Lung microvascular endothelial cell (primary cell): ENCODE data around the gene EXOC1. TPM values are rescaled to one million over a fixed set of nuclear protein-coding genes. Genes with fewer than 3 reads are reported as not detected.
"Not testable (repeated sequence)": the region's sequence is repeated elsewhere in the genome, so short reads cannot be mapped to it uniquely, and the experiment has no call there.

Experiments used
- DNase-seq, 2 donors: peaks; one replicate each; pipeline versions ENCODE4 v3.0.0 to v3.0.0-alpha.2; 2010; ENCODE audit warnings: low read depth in 2 of 2
- total RNA-seq: library from RNA; depleted of rRNA; stranded (reverse); fragments of >200 nt; gene quantifications from 2 replicates; pipeline ENCODE4 v1.2.1, GENCODE V29; 2014

The EXOC1 gene, protein sequence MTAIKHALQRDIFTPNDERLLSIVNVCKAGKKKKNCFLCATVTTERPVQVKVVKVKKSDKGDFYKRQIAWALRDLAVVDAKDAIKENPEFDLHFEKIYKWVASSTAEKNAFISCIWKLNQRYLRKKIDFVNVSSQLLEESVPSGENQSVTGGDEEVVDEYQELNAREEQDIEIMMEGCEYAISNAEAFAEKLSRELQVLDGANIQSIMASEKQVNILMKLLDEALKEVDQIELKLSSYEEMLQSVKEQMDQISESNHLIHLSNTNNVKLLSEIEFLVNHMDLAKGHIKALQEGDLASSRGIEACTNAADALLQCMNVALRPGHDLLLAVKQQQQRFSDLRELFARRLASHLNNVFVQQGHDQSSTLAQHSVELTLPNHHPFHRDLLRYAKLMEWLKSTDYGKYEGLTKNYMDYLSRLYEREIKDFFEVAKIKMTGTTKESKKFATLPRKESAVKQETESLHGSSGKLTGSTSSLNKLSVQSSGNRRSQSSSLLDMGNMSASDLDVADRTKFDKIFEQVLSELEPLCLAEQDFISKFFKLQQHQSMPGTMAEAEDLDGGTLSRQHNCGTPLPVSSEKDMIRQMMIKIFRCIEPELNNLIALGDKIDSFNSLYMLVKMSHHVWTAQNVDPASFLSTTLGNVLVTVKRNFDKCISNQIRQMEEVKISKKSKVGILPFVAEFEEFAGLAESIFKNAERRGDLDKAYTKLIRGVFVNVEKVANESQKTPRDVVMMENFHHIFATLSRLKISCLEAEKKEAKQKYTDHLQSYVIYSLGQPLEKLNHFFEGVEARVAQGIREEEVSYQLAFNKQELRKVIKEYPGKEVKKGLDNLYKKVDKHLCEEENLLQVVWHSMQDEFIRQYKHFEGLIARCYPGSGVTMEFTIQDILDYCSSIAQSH
- total RNA-seq, result 26.8 and 32.7 TPM in 2 replicates

DNA sequence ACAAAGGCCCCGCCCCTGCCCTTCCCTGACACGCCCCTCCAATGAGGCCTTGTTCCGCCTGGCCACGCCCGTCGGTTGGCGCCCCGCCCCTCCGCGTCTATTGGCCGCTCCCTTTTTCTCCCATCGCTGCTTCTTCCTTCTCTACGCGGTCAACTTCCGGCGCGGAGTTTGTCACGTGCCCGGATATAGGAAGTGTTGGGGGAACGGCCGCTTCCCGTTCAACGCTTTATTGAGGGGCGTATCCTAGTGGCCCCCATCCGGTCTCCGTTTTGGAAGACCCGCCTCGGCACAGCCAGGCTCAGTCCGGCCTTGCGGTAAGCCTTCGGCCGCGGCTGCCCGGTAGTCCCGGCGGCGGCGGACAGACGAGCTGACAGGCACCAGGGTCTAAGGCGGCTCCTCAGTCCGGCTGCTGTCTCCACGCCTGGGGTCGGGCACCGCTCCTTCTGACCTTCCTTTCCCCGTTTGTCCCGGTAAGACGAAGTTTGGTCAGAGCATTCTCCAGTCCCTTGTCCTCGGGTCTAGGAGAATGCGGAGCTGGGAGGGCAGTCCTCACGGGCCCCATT, at the start of gene EXOC1:
Gene EXOC1, plus strand, starts transcription at position 165 of the 563 bp plus-strand sequence. CDS start 4,676 bp downstream, outside the sequence.
- peak; percentile 96 to 97 for DNase-seq

DNA sequence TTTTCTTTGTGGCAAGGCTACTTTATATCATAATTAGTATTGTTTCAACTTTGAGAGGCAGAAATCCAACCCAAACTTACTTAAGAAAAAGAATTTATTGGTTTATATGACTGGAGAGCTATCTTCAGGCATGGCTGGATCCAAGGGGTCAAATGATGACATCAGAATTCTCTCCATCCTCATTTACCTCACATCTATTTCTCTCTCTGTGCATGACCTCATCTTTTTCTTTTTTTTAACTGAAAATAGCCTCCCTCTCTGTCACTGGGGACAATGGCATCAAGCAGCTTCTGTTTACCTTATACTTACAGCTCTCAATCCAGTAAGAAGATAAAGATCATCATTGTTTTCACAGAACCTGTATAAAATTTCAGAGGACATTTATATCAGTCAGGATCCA, 45.9 kb upstream of the EXOC1 start:
- no peak for DNase-seq

DNA sequence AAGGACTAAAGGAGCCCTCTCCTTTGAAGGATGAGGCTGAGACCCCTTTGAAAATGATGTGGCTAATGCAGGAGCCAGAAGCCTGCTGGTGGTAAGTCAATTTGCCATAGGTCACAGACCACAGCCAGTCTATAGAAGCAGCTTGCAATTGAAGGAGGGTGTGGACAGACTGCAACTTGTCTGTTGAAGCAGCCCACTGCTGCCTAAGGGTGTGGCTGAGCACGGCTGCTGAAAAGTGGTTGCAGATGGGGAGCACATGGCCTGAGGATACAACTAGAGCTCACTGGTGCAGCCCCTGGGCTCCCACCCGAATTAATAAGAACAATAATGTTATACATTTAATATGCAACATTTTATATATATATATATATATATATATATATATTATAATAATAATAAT, 45.3 kb upstream of the EXOC1 start:
- DNase-seq, result no peak

DNA sequence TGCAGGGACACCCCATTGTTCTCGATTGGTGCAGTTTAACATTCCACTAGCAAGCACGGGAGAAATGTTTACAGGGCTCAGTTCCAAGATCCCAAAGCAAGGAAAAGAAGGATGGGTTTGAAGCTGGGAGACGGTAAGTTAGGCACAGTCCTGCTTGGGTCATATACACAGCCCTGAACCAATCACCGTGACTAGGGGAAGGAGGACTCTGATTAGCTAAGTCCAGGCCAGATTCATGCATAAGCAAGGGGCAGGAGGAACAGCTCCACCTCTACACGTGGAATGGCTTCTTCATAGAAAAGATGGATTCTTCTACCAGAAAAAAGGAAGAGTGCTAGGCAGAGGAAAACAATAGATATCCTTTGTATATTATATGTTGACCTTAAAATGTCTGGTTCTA, 44.8 kb upstream of the EXOC1 start:
- no peak for DNase-seq

DNA sequence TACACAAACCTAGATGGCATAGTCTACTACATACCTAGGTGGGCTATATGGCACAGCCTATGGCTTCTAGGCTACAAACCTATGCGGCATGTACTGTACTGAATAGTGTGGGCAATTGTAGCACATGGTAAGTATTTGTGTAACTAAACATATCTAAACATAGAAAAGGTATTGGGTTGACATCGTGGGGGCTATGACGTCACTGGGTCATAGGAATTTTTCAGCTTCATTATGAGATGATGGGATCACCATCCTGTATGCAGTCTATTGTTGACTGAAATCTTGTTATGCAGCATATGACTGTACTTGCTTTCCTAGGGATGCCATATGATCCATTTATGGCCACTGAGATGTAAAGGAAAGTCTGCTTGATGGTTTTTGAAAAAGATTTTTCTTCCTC, 35.8 kb upstream of the EXOC1 start:
- no peak for DNase-seq

DNA sequence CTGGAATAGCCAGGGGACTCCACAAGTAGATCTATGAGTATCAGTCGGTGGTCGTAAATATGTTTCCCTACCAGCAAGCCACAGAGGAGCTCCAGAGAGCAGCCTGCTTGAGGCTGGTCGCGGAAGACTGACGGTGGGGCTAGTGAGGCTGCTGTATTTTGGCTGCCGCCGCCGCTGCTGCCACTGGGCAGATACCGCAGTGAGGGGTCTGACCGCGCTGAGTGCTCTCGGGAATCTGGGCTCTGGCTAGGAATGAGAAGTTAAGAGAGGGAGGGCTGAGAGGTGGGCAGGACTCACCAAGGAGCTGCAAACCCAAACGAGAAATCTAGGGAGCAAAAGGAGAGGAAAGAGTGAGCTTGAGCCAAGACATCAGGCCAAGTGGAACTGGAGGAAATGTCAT, 33.8 kb upstream of the EXOC1 start, which contains the start of gene EXOC1L:
Gene EXOC1L, plus strand, starts transcription at position 157 of the 400 bp plus-strand sequence. Its CDS starts 237 bp downstream, at position 394.
- DNase-seq, result no peak

DNA sequence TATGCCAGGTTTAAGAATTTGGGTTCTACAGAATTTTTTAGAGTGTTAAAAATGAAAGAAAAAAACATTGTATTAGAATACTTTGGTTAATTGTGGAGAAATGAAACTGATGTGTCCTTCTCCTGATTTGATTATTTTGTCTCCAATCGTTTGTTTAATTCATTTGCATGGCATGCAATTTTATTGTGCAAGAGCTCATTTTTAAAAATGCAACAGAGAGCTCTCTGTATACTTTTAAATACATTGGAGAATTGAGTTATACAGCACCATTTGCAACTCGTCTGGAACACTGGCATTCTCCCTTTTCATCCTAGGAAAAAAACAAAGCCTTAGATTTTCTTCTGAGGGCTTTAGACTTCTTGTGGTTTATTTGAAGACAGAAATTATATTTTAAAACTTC, 33.2 kb upstream of the EXOC1 start:
- no peak for DNase-seq

DNA sequence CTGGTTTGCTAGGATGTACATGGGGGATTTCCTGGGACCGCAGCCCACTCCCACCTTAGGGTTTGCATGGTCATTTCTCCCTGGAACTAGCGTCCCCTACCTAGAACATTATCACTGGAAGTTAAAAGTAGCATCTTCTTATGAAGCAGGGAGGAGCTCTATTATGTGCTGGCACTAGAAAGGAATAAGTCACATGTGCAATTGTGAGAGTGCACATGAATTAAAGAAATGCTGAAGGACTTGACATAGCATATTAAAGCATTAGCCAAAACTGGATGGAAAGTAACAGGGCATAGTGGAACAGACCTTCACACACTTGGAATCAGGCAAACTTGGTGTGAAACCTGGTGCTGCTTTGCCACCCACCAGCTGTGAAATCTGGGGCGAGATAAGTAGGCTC, 31.1 kb upstream of the EXOC1 start:
- no peak for DNase-seq

DNA sequence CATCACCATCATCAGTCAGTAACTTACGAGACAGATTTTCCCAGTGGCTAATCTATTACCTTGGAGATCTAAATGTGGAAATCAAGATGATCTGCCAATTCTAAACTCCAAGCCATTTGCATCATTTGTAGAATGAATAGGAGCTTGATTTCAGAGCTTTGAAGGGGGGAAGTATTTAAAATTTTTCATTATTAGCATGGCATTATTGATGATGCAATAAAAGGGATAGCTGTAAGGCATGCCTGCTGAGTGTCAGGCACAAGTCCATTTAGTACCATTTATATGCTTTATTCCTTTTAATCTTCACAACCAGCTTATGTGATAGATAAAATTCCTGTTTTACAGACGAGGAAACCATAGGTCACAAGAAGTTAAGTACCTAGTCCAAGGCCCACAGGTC, 28.6 kb upstream of the EXOC1 start:
- DNase-seq, result no peak

DNA sequence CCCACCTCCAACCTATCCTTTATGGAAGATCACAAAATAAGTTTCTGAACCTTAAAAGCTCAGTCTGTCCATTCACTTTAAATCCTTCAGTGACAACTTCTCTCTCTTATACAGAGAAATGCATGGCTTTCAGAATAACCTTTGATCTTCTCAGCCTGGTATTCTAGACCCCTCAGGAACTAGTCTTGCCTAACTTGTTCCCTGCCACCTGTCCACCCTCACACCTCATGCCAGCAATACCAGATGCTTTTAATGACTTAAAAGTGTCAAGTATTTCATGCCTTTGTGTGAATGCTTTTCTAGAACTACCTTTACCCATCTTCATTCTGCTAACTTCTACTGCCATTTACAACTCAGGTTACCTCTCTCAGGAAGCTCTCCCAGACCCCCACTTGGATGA, 26.5 kb upstream of the EXOC1 start:
- DNase-seq, result no peak

DNA sequence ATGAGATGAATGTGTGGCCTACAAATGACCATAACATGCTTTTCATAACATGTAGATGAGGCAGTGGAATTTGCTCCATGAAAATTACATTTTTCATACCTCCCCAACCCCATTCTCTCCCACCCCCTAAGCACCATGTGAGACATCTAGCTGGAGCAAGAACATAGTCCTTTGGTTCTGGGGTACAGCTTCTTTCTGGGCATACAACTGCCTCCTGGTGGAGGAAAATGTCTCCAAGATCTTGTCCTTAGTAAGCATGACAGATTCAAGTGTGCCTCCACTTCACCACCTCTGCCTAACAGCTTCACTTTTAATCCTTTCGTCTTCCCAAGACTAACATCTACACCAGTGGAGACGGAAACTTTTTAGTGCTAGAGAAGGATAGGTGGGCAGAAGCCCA, 25.9 kb upstream of the EXOC1 start:
- DNase-seq, result no peak

DNA sequence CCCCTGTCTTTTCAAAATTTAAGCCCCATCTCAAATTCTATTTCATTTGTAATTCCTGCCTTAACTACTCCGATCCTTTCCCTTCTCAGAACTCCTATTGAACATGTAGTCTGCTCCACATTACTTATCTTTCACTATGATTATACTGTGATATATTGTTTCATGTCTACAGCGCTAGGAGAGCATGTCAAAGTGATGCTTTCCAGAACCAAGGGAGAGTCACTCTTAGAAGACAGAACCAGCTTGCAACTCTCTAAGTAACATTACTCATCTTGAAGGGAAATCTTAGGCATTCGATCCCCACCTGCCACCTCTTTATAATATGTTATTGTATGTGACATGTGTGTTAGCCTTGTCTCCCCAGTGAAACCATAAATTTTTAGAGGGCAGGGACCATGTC, 23.4 kb upstream of the EXOC1 start:
- DNase-seq, result no peak

DNA sequence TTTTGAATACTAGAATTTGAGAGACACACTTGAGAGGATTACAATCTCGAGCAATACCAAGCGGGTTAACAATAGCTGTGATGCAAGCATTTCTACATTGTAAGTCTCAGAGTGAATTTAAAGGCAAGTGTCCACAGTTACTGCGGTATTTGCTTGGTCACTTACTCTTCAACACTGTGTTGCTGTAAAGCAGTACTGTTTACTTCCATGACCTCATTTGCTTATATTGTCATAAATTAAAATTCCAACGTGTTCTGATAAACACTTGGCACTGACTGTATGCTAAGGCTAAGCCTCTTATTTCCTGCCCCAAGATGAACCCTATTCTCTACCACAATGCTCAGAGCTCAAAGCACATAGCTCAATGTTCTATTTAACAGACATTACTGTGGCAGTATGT, 22.7 kb upstream of the EXOC1 start:
- no peak for DNase-seq

DNA sequence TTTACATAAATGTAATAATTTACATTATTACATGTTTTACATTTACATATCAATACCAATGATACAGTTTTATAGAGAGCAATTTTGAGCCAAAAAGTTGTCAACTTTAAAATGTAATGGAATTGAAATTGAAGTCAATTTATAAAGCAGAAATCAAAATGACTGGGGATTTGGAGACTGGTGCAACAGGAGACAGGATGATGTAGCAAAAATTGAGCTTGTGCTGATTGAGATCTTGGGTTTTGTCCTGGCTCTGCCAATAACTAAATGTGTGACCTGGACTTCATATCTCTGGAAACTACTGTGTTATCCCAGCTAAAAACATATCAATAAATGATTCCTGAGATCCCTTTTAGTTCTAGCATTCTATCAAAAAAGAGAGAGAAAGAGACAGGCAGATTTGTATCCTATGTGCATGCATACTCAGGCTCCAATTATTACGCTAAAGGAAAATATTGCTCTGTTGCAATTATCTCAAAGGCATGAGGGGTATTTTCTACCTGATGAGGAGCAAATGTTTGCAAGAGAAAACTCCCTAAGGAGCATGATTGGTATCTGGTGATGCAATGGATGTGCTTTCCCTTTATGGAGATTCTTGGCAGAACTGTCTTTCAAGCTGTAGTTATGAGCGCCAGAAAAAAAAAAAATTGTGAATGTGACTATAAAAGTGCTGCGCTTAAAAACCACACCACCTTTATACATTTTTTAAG, 19.2 kb upstream of the EXOC1 start:
- DNase-seq, result no peak

DNA sequence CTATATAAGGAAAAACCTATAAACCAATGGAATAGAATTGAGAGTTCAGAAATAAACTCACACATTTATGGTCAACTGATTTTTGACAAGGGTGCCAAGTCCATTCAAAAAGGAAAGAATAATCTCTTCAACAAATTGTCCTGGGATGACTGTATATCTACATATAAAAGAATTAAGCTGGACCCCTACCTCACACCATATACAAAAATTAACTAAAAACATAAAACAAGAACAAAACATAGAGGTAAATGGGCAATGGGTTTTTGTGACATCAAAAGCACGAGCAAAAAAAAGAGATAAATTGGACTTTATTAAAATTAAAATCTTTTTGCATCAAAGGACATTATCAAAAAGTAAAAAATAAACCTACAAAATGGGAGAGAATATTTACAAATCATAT, 15.5 kb upstream of the EXOC1 start:
- DNase-seq, result no peak

DNA sequence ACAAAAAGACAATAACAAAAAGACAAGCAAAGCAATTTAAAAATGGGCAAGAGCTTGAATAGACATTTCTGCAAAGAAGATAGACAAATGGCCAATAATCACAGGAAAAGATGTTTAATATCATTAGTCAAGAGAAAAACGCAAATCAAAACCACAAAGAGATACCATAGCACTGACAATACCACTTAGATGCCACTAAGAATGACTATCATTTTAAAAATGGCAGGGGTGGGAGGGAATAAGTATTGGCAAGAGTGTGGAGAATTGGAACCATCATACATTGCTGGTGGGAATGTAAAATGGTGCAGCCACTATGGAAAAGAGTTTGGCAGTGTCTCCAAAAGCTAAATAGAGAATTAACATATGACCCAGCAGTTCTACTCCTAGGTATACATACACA, 15.1 kb upstream of the EXOC1 start:
- no peak for DNase-seq

DNA sequence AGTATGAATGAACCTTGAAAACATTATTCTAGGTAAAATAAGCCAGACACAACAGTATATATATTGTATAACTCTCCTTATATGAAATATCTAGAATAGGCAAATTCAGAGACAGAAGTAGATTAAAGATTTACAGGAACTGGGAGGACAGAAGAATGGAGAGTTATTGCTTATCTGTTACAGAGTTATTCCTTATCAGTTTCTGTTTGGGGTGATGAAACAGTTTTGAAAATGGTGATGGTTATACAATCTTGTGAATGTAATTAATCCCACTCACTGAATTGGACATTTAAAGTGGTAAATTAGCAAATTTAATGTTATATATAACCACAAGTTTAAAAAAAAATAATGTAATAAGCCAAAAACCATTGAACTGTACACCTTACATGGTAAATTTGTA, 14.5 kb upstream of the EXOC1 start:
- DNase-seq, result no peak

DNA sequence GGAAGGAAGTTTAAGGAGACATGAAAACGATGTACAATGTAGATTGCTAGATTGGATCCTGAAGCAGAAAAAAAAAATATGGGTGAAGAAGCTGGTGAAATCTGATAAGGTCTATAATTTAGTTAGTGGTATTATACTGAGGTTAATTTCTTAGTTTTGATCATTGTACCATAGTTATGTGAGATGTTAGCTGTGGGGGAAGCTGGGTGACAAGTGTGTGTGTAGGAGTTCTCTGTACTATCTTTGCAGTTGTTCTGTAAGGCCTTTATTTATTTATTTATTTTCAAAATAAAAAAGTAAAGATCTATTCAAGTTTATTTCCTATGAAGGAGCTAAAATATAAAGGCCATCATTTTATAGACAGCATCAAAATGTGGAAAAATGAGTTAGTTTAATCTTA, 12.5 kb upstream of the EXOC1 start:
- no peak for DNase-seq

DNA sequence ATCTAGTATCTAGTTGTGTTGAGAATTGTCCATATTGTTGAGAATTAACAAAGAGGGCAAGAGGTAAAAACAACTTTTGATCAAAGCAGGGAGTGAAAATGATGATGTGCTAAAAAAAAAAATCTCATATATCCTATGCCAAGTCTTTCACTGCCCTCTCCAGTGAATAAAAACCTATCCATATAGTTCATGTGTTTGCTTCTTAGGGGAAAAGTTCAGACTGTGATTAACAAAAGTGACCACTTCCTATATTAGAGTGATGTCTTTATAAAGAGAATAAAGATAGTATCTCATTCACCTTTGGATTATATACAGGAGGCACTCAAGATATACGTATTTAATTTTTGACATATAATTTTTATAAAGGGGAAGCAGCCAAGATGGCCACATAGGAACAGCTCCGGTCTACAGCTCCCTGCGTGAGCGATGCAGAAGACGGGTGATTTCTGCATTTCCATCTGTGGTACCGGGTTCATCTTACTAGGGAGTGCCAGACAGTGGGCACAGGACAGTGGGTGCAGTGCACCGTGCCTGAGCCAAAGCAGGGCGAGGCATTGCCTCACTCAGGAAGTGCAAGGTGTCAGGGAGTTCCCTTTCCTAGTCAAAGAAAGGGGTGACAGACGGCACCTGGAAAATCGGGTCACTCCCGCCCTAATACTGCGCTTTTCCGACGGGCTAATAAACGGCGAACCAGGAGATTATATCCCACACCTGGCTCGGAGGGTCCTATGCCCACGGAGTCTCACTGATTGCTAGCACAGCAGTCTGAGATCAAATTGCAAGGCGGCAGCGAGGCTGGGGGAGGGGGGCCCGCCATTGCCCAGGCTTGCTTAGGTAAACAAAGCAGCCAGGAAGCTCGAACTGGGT, 11.8 kb upstream of the EXOC1 start:
- not testable (repeated sequence) for DNase-seq

DNA sequence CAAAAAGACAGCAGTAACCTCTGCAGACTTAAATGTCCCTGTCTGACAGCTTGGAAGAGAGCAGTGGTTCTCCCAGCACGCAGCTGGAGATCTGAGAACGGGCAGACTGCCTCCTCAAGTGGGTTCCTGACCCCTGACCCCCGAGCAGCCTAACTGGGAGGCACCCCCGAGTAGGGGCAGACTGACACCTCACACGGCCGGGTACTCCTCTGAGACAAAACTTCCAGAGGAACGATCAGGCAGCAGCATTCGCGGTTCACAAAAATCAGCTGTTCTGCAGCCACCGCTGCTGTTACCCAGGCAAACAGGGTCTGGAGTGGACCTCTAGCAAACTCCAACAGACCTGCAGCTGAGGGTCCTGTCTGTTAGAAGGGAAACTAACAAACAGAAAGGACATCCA, 11.1 kb upstream of the EXOC1 start:
- DNase-seq, result not testable (repeated sequence)

DNA sequence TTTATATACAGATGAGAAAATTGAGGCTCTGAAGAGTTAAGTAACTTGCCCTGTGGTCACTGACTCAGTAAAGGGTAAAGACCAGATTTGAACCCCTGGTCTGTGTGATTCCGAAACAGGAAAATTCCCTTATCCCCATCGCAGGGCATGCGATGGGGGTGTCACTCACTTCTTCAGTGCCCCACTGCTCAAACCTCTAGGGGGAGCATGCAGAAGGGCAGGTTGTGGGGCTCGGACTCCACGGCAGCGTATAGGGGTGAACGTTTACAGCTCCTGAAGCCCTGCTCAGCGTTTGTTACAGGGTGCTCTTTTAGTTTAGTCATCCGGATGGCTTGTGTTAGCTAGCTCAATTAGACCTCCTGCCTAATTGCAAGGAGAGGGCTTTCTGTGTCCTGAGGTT, 3.7 kb upstream of the EXOC1 start:
- DNase-seq, result no peak
